Measurements from ENCODE around the gene PI4KA.
A peak's percentile ranks its signal among the peaks of the same experiment; 100 is the strongest.
"Not testable (repeated sequence)": the region's sequence is repeated elsewhere in the genome, so short reads cannot be mapped to it uniquely, and the experiment has no call there.

- peak in 4 of 6 experiments; percentile 36 to 85 (median 75) for TF ChIP-seq CTCF (IDR thresholded peaks at IDR 0.05)
- not testable (repeated sequence) for TF ChIP-seq POLR2A, POLR2AphosphoS5 (IDR thresholded peaks at IDR 0.05)
Measured at GRCh38 chr22:20697481-20698113, 161.0 kb downstream of the PI4KA start.

Measured in upper lobe of left lung (tissue), 4 donors.